SH-SY5Y (cell line): ENCODE results near the gene SLC38A7.

Source experiments
- GATA2 ChIP-seq: IDR thresholded peaks from 2 replicates; pipeline ENCODE4 v1.6.1; 2011; ENCODE audit warnings: mild to moderate bottlenecking, low read depth, low read length
- GATA3 ChIP-seq: IDR thresholded peaks from 2 replicates; pipeline ENCODE4 v1.6.1; 2011; ENCODE audit warnings: low read depth, mild to moderate bottlenecking, low read length, moderate library complexity

The SLC38A7 gene

GRCh38 chr16:58651965-58652348 lies 32.6 kb downstream of the SLC38A7 start:
- TF ChIP-seq GATA2 (no peak), GATA3 (no peak)

GRCh38 chr16:58649707-58650106 lies 34.9 kb downstream of the SLC38A7 start:
- TF ChIP-seq GATA3 (no peak), GATA2 (no peak)

DNA sequence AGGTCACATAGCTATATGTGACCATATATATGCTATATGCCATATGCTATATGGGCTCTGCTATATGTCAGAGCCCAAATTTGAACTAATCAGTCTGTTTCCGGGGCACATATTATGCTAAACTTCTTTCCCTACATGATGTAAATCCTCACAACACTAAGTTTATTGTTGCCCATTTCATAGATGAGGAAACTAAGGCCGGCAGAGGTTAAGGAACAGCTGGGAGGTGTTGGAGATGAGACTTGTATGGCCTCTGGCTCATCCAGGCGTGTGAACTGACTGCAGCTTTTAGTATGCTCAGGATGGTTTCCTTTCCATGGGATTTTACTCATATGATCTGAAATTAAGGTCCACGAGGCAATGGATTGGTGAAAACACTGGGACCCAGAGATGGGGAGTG lies 37.5 kb downstream of the SLC38A7 start:
- TF ChIP-seq GATA2 (no peak), GATA3 (no peak)

GRCh38 chr16:58644765-58645487 lies 39.6 kb downstream of the SLC38A7 start:
- no peak for TF ChIP-seq GATA2
- TF ChIP-seq GATA3 = no peak

DNA sequence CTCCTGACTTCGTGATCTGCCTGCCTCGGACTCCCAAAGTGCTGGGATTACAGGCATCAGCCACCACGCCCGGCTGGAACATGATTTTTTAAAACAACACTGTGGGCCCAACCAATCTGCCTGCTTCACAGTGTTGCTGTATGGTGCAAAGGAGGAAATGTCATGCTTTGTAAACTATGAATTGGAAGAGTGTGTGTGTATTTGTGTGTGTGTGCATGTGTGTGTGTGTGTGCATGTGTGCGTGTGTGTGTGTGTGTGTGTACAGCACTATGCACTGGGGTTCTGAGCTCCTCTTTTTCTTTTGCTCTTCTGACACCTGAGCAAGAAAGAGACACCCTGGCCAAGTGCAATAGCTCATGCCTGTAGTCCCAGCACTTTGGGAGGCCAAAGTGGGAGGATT lies 40.5 kb downstream of the SLC38A7 start:
- TF ChIP-seq GATA3 (no peak), GATA2 (no peak)

- TF ChIP-seq GATA2 (no peak), GATA3 (no peak)
Observed at GRCh38 chr16:58640949-58641348, 43.6 kb downstream of the SLC38A7 start.

- TF ChIP-seq GATA3 = no peak
- no peak for TF ChIP-seq GATA2
Observed at GRCh38 chr16:58639836-58640235, 44.7 kb downstream of the SLC38A7 start.

- TF ChIP-seq GATA2 = no peak
Observed at GRCh38 chr16:58639230-58639629, 45.3 kb downstream of the SLC38A7 start.

- TF ChIP-seq GATA2 (no peak), GATA3 (no peak)
Observed at GRCh38 chr16:58638148-58639036, 46.2 kb downstream of the SLC38A7 start.

DNA sequence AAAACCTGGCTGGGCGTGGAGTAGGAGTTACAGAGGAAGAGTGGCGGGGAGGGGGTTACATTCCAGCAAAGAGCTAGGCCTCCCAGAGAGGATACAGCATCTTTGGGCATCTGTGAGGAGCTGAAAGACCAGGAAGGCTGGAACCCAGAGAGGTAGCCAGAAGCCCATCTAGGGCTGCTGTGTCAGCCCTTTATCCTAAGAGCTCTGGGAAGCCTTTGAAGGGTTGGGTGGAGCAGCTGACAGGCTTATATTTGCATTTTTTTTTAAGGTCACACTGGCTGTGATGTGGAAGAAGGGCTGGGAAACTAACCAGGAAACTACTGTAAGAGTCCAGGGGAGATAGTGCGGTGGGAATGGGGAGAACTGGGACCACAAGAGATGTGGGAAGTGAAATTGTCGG lies 48.1 kb downstream of the SLC38A7 start:
- TF ChIP-seq GATA2 = no peak
- TF ChIP-seq GATA3 = no peak

GRCh38 chr16:58635502-58635901 lies 49.1 kb downstream of the SLC38A7 start:
- TF ChIP-seq GATA3 (no peak), GATA2 (no peak)

- no peak for TF ChIP-seq GATA2
- no peak for TF ChIP-seq GATA3
Observed at GRCh38 chr16:58634265-58634802, 50.2 kb downstream of the SLC38A7 start.

GRCh38 chr16:58629733-58630640 lies 54.6 kb downstream of the SLC38A7 start, which contains the start of gene CNOT1:
Gene CNOT1 (minus strand): TSS chr16:58629826. CDS start chr16:58599337, 30,489 bp downstream.
- TF ChIP-seq GATA3 = no peak
- TF ChIP-seq GATA2 = no peak
